Middle frontal gyrus (tissue), 1 donor: ENCODE results near the gene MAP7D1.
"Not testable (repeated sequence)": the region's sequence is repeated elsewhere in the genome, so short reads cannot be mapped to it uniquely, and the experiment has no call there.

Experiments used
- DNase-seq: peaks from one replicate; pipeline ENCODE4 v3.0.0-alpha.2; 2015; ENCODE audit warnings: low spot score; ENCODE audit errors: extremely low spot score

Gene MAP7D1

GRCh38 chr1:36199934-36200741, 44.2 kb downstream of the MAP7D1 start:
- DNase-seq, result no peak

- no peak for DNase-seq
Observed at GRCh38 chr1:36203027-36203553, 47.1 kb downstream of the MAP7D1 start.

GRCh38 chr1:36203554-36204346, 47.8 kb downstream of the MAP7D1 start:
- no peak for DNase-seq

GRCh38 chr1:36204347-36204909, 48.5 kb downstream of the MAP7D1 start:
- no peak for DNase-seq

- no peak for DNase-seq
Observed at GRCh38 chr1:36206323-36206858, 50.4 kb downstream of the MAP7D1 start.

GRCh38 chr1:36207339-36207738, 51.4 kb downstream of the MAP7D1 start:
- no peak for DNase-seq

- no peak for DNase-seq
Observed at GRCh38 chr1:36208978-36209703, 53.2 kb downstream of the MAP7D1 start.

- no peak for DNase-seq
Observed at GRCh38 chr1:36211307-36211706, 55.3 kb downstream of the MAP7D1 start.

- DNase-seq, result no peak
Observed at GRCh38 chr1:36211841-36212240, 55.9 kb downstream of the MAP7D1 start.

- DNase-seq, result no peak
Observed at GRCh38 chr1:36212782-36213181, 56.8 kb downstream of the MAP7D1 start.

- DNase-seq, result no peak
Observed at GRCh38 chr1:36217670-36218069, 61.7 kb downstream of the MAP7D1 start.

GRCh38 chr1:36221901-36222300, 65.9 kb downstream of the MAP7D1 start:
- not testable (repeated sequence) for DNase-seq

- DNase-seq, result no peak
Observed at GRCh38 chr1:36222481-36223380, 66.8 kb downstream of the MAP7D1 start.

GRCh38 chr1:36223381-36223995, 67.5 kb downstream of the MAP7D1 start:
- DNase-seq, result no peak

- peak; percentile 100 for DNase-seq
Observed at GRCh38 chr1:36223996-36224536, 68.1 kb downstream of the MAP7D1 start, which contains the start of gene THRAP3. TSS of gene THRAP3 (plus strand) at chr1:36224443. CDS start at chr1:36282564, 58,121 bp downstream.

- DNase-seq, result no peak
Observed at GRCh38 chr1:36224537-36225282, 68.8 kb downstream of the MAP7D1 start.

- DNase-seq, result no peak
Observed at GRCh38 chr1:36225283-36225899, 69.4 kb downstream of the MAP7D1 start.

- DNase-seq, result not testable (repeated sequence)
Observed at GRCh38 chr1:36230279-36230678, 74.3 kb downstream of the MAP7D1 start.
